Motor neuron (in vitro differentiated cells): ENCODE results near the gene ZNF318. TPM values are rescaled to one million over a fixed set of nuclear protein-coding genes. Genes with fewer than 3 reads are reported as not detected.
"Not testable (repeated sequence)": the region's sequence is repeated elsewhere in the genome, so short reads cannot be mapped to it uniquely, and the experiment has no call there.

Experiments used
- ATAC-seq, 8 experiments: fragments of 200-7000 bp; cut with Tn5 transposase; replicated peaks in 6 of 8; 2 replicates each; pipeline ENCODE4 v1.8.0; 2021; ENCODE audit warnings: mild to moderate bottlenecking in 8 of 8, moderate library complexity in 8 of 8
- H3K27ac ChIP-seq, 2 donors: fragments of 250-450 bp; sonication (Bioruptor Pico); 2 replicates each; pipeline ENCODE4 v1.9.0; 2021; ENCODE audit warnings: antibody characterized with exemption in 2 of 2, mild to moderate bottlenecking in 2 of 2, moderate library complexity in 1 of 2
- H3K4me1 ChIP-seq, 2 donors: fragments of 250-450 bp; sonication (Bioruptor Pico); replicated peaks in 1 of 2; 2 replicates each; pipeline ENCODE4 v1.6.1; 2021; ENCODE audit warnings: antibody characterized with exemption in 2 of 2, mild to moderate bottlenecking in 2 of 2, moderate library complexity in 1 of 2
- H3K4me3 ChIP-seq, 5 donors: fragments of 250-450 bp; sonication (Bioruptor Pico); 2 replicates each; pipeline ENCODE4 v1.9.0; 2021; ENCODE audit warnings: antibody characterized with exemption in 5 of 5, mild to moderate bottlenecking in 5 of 5, moderate library complexity in 4 of 5
- WGBS, 10 experiments: fragments of 450-650 bp; shearing (Covaris generic); methylation state at CpG; one replicate each; pipeline ENCODE4 v1.0.0; 2022; 5-methylcytosine and 5-hydroxymethylcytosine counted together
- in situ Hi-C, 9 experiments: fragments of 400-800 bp; cut with MboI; loops; one replicate each; pipeline ENCODE4 v1.15.0; 2021; ENCODE audit warnings: low sequenced_read_pairs in 9 of 9, low pct_unique_long_range_greater_than_20kb in 2 of 9; ENCODE audit not compliant: unreplicated experiment in 9 of 9
- total RNA-seq, 8 experiments: library from RNA; unstranded; fragments of 300-600 nt; gene quantifications; 2 replicates each; pipeline versions ENCODE4 v1.2.3 to v1.2.4, GENCODE V29; 2022

Gene ZNF318
- total RNA-seq, 8 experiments from 2014 or later = 9.4 to 25.0 (median 14.7) TPM

- 80 to 100% (median 91%) methylated on average over 1 to 2 of the region's 2 CpGs; no CpG with 5 or more reads in 2 of the 10 experiments for WGBS, 10 experiments
- peak; percentile 43 to 84 (median 66) for ATAC-seq
These were observed 13.4 kb downstream of the ZNF318 start for GRCh38 chr6:43355862-43356590.

GRCh38 chr6:43351951-43352350, 17.5 kb downstream of the ZNF318 start:
- H3K4me3 ChIP-seq, in situ Hi-C loops, H3K27ac ChIP-seq, ATAC-seq, H3K4me1 ChIP-seq: not testable (repeated sequence)
- 57 to 100% (median 90%) methylated on average over 1 to 5 of the region's 5 CpGs; no CpG with 5 or more reads in 1 of the 10 experiments for WGBS, 10 experiments

More at GRCh38 chr6:43355862-43356590, 13.4 kb downstream of the ZNF318 start:
- H3K27ac ChIP-seq = no peak overlapping the region
- in situ Hi-C loops = no loop called here
- H3K4me3 ChIP-seq = no peak overlapping the region
- H3K4me1 ChIP-seq = no peaks in the 10 kb centered on the region

- Histone ChIP-seq H3K4me1 (peaks cover 0 to 3% of the 10 kb centered on the region in 2 donors), H3K27ac (no peak overlapping the region), H3K4me3 (no peak overlapping the region)
- no peak for ATAC-seq
- in situ Hi-C loops = no loop called here
- 20 to 100% (median 76%) methylated on average over 1 to 3 of the region's 3 CpGs for WGBS, 10 experiments
These were observed 22.0 kb downstream of the ZNF318 start for GRCh38 chr6:43347444-43347843.

GRCh38 chr6:43347021-43347420, 22.4 kb downstream of the ZNF318 start:
- no peak for ATAC-seq
- Histone ChIP-seq H3K4me1 (peaks cover 0 to 3% of the 10 kb centered on the region in 2 donors), H3K27ac (no peak overlapping the region), H3K4me3 (no peak overlapping the region)
- in situ Hi-C loops = no loop called here
- 67 to 100% (median 83%) methylated on average over 2 to 3 of the region's 3 CpGs for WGBS, 10 experiments

- in situ Hi-C loops, H3K4me3 ChIP-seq, H3K4me1 ChIP-seq, ATAC-seq, H3K27ac ChIP-seq: not testable (repeated sequence)
- 82 to 100% (median 98%) methylated on average over 2 to 11 of the region's 11 CpGs for WGBS, 10 experiments
These were observed 23.2 kb downstream of the ZNF318 start for GRCh38 chr6:43346243-43346642.

- Histone ChIP-seq H3K27ac (no peak overlapping the region), H3K4me3 (no peak overlapping the region), H3K4me1 (no peaks in the 10 kb centered on the region)
- WGBS, 10 experiments = 100% methylated on average over 2 of the region's 4 CpGs; no CpG with 5 or more reads in 9 of the 10 experiments
- ATAC-seq = no peak
- in situ Hi-C loops = loop anchor here in 1 of 9 experiments (10.0 kb wide), 1 partner anchor 74 kb away; no protein-coding TSS in a partner anchor
These were observed 30.3 kb downstream of the ZNF318 start for GRCh38 chr6:43339168-43339567.

GRCh38 chr6:43338243-43338642, 31.2 kb downstream of the ZNF318 start:
- H3K27ac ChIP-seq = no peak overlapping the region
- no peak for ATAC-seq
- no peak overlapping the region for H3K4me3 ChIP-seq
- in situ Hi-C loops = loop anchor here in 1 of 9 experiments (10.0 kb wide), 1 partner anchor 73 kb away; no protein-coding TSS in a partner anchor
- no peaks in the 10 kb centered on the region for H3K4me1 ChIP-seq

GRCh38 chr6:43336382-43336781, 33.1 kb downstream of the ZNF318 start:
- ATAC-seq = peak in 2 of 8 experiments; percentile 62 to 70
- no peak overlapping the region for H3K27ac ChIP-seq
- in situ Hi-C loops = loop anchor here in 1 of 9 experiments (10.0 kb wide), 1 partner anchor 72 kb away; no protein-coding TSS in a partner anchor
- H3K4me1 ChIP-seq = no peaks in the 10 kb centered on the region
- WGBS, 10 experiments = 7 to 94% (median 82%) methylated on average over 1 to 3 of the region's 3 CpGs; no CpG with 5 or more reads in 2 of the 10 experiments
- H3K4me3 ChIP-seq = no peak overlapping the region

- Histone ChIP-seq H3K4me1 (no peaks in the 10 kb centered on the region), H3K4me3 (no peak overlapping the region), H3K27ac (no peak overlapping the region)
- ATAC-seq = no peak
- in situ Hi-C loops = loop anchor here in 1 of 9 experiments (10.0 kb wide), 1 partner anchor 71 kb away; no protein-coding TSS in a partner anchor
- WGBS, 10 experiments = 80 to 100% (median 97%) methylated on average over 1 to 3 of the region's 3 CpGs; no CpG with 5 or more reads in 1 of the 10 experiments
These were observed 34.0 kb downstream of the ZNF318 start for GRCh38 chr6:43335469-43335868.

GRCh38 chr6:43334466-43335095, 34.9 kb downstream of the ZNF318 start:
- ATAC-seq = peak in 5 of 8 experiments; percentile 44 to 84 (median 75)
- in situ Hi-C loops = loop anchor here in 1 of 9 experiments (10.0 kb wide), 1 partner anchor 70 kb away; no protein-coding TSS in a partner anchor
- WGBS, 10 experiments = 23 to 83% (median 49%) methylated on average over 1 to 2 of the region's 2 CpGs; no CpG with 5 or more reads in 2 of the 10 experiments

GRCh38 chr6:43331891-43332290, 37.6 kb downstream of the ZNF318 start:
- H3K4me3 ChIP-seq = no peak overlapping the region
- no peak overlapping the region for H3K27ac ChIP-seq
- WGBS, 10 experiments = 50 to 88% (median 75%) methylated on average over 3 to 4 of the region's 4 CpGs
- no peak for ATAC-seq
- in situ Hi-C loops = loop anchor here in 1 of 9 experiments (10.0 kb wide), 1 partner anchor 67 kb away; no protein-coding TSS in a partner anchor
- no peaks in the 10 kb centered on the region for H3K4me1 ChIP-seq

More at GRCh38 chr6:43334466-43335095, 34.9 kb downstream of the ZNF318 start:
- no peak overlapping the region for H3K4me3 ChIP-seq
- H3K4me1 ChIP-seq = no peaks in the 10 kb centered on the region
- no peak overlapping the region for H3K27ac ChIP-seq

- 50 to 100% (median 88%) methylated on average over 1 of the region's 1 CpG; no CpG with 5 or more reads in 6 of the 10 experiments for WGBS, 10 experiments
- Histone ChIP-seq H3K4me1 (no peaks in the 10 kb centered on the region), H3K4me3 (no peak overlapping the region), H3K27ac (no peak overlapping the region)
- in situ Hi-C loops = loop anchor here in 1 of 9 experiments (10.0 kb wide), 1 partner anchor 67 kb away; no protein-coding TSS in a partner anchor
- no peak for ATAC-seq
These were observed 38.0 kb downstream of the ZNF318 start for GRCh38 chr6:43331470-43331869.

- H3K27ac ChIP-seq = no peak overlapping the region
- in situ Hi-C loops = no loop called here
- 0 to 86% (median 37%) methylated on average over 1 of the region's 1 CpG; no CpG with 5 or more reads in 2 of the 10 experiments for WGBS, 10 experiments
- H3K4me1 ChIP-seq = no peaks in the 10 kb centered on the region
- H3K4me3 ChIP-seq = no peak overlapping the region
- ATAC-seq = no peak
These were observed 40.9 kb downstream of the ZNF318 start for GRCh38 chr6:43328528-43328927.
